Measurements from ENCODE around the gene NTMT2. TPM values are rescaled to one million over a fixed set of nuclear protein-coding genes. Genes with fewer than 3 reads are reported as not detected.

The NTMT2 gene
- total RNA-seq, 2 experiments from 2014 or later, result not detected

GRCh38 chr1:170200621-170201397 lies 55.0 kb downstream of the NTMT2 start:
- ChIA-PET POLR2A (no interaction called here), CTCF (no interaction called here)

- POLR2A ChIA-PET, result no interaction called here
- CTCF ChIA-PET, result no interaction called here
Observed at GRCh38 chr1:170203693-170204092, 57.9 kb downstream of the NTMT2 start.

DNA sequence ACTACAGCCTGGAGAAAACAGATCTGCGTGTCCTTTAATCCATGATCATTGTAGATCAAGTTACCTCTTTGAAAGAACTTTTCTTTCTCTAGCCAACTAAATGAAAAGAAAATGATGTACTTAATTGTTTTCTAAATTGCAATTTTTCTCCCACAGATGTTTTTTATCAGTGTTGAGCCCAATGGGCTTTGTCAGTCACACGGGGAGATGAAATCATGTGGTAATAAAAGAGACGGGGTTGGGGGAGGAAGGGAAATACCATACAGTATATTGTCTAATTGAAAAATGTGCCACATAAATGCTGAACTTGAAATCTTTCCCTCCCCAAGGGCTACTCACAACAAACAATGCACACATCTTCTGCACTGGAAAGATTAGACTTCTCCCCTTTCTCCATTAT lies 58.4 kb downstream of the NTMT2 start:
- CTCF ChIA-PET, result no interaction called here
- POLR2A ChIA-PET, result no interaction called here

DNA sequence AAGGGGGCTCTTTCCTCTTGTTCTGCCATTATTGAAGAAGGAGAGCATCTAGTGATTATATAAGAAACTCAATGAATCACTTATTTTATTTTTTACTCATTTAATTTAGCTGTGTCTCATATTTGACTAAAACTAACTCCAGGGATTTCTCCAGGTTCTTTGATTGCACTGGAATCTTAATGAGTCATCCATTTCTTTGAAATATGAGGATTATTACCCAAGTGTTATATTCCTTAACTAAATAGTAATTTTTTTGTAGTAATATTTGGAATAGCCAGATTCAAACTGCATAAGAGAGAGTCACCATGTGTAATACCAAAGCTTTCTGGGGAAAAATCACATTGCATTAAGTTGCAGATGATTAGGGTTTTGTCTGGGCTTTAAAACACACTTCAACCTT lies 59.5 kb downstream of the NTMT2 start:
- ChIA-PET POLR2A (no interaction called here), CTCF (no interaction called here)

- POLR2A ChIA-PET, result no interaction called here
- CTCF ChIA-PET, result no interaction called here
Observed at GRCh38 chr1:170209125-170209524, 63.4 kb downstream of the NTMT2 start.

GRCh38 chr1:170210142-170210541 lies 64.4 kb downstream of the NTMT2 start:
- ChIA-PET CTCF (no interaction called here), POLR2A (no interaction called here)

- CTCF ChIA-PET, result no interaction called here
- POLR2A ChIA-PET, result no interaction called here
Observed at GRCh38 chr1:170213596-170213995, 67.8 kb downstream of the NTMT2 start.

- ChIA-PET CTCF (no interaction called here), POLR2A (no interaction called here)
Observed at GRCh38 chr1:170214117-170215032, 68.6 kb downstream of the NTMT2 start.

- CTCF ChIA-PET, result no interaction called here
- POLR2A ChIA-PET, result no interaction called here
Observed at GRCh38 chr1:170215072-170215885, 69.5 kb downstream of the NTMT2 start.

DNA sequence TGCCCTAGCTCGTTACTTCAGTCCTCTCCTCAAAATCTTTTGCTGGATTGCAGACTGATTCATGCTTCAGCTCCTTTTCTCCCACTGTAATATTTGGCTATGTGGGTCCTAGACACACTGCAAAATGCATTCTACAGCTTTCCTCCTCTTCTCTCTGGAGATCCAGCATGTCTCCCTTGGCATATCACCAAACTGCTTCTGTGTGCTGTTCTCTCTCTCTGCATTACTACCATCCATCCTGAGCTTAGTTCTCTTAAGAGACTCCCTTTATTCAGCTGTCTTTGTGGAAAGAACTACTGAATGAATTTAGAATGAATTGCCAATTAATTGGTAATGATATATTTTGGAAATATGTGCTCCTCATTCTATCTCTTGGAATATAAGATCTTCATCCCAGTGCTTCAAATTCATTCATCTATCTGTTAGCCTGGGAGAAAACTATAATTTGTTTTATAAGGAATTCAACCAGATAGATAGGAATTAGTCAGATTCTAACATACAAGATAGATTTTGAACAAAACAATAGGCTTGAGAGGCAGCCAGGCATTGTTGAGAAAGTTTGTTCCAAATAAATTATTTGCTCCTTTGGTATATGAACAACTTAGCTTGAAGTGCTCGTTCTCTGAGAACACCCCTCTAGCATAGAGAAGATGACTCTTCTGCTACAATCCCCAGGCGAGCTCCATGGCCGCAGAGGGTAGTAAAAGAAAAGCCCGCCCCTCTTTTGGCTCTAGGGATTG lies 71.9 kb downstream of the NTMT2 start:
- CTCF ChIA-PET, result interaction anchor here (0.8 kb wide), 1 partner anchor 659 kb away, joined by 3 read pairs; no protein-coding TSS in a partner anchor
- POLR2A ChIA-PET, result no interaction called here

GRCh38 chr1:170218257-170218650 lies 72.5 kb downstream of the NTMT2 start:
- ChIA-PET POLR2A (no interaction called here), CTCF (interaction anchor here (0.8 kb wide), 1 partner anchor 660 kb away, joined by 3 read pairs; no protein-coding TSS in a partner anchor)

Other genes starting within 250 kb of the NTMT2 start
- gene KIFAP3, start 71.3 kb upstream of the NTMT2 start, total RNA-seq, result 10 to 100 TPM; 20.2 to 21.6 TPM